Uterus (tissue), 2 donors: ENCODE measurements around the gene CRYL1.

Experiments used
- CTCF ChIP-seq, 4 experiments: fragments of 200-600 bp in 2 of 4; fragments of 450-650 bp in 2 of 4; sonication (generic) in 2 of 4; IDR thresholded peaks; one replicate each; pipeline ENCODE4 v1.5.1; 2016 to 2019; ENCODE audit warnings: antibody characterized with exemption in 4 of 4, mild to moderate bottlenecking in 2 of 4, moderate library complexity in 1 of 4
- POLR2A ChIP-seq, 2 donors: fragments of 450-650 bp; IDR thresholded peaks; one replicate each; pipeline ENCODE4 v1.6.1; 2016; ENCODE audit warnings: antibody characterized with exemption in 2 of 2, mild to moderate bottlenecking in 1 of 2, moderate library complexity in 1 of 2

GRCh38 chr13:20371825-20372224, 153.8 kb downstream of the CRYL1 start:
- TF ChIP-seq POLR2A (IDR thresholded peaks at IDR 0.05), result no peak
- no peak for TF ChIP-seq CTCF (IDR thresholded peaks at IDR 0.05)
